HEK293T (cell line): ENCODE results near the gene DENND1B.

Experiments
- ARNT ChIP-seq: fragments of 450-650 bp; IDR thresholded peaks from 2 replicates; pipeline ENCODE4 v1.6.1; 2017; ENCODE audit warnings: mild to moderate bottlenecking
- BHLHE40 ChIP-seq: fragments of 450-650 bp; IDR thresholded peaks from 2 replicates; pipeline ENCODE4 v1.6.1; 2016; ENCODE audit warnings: mild to moderate bottlenecking, moderate library complexity, borderline replicate concordance
- ELF4 ChIP-seq: fragments of 450-650 bp; IDR thresholded peaks from 2 replicates; pipeline ENCODE4 v1.6.1; 2017; ENCODE audit warnings: antibody characterized with exemption
- FOXA1 ChIP-seq: fragments of 450-650 bp; IDR thresholded peaks from 2 replicates; pipeline ENCODE4 v1.6.1; 2016; ENCODE audit warnings: mild to moderate bottlenecking
- FOXM1 ChIP-seq: fragments of 450-650 bp; IDR thresholded peaks from 2 replicates; pipeline ENCODE4 v1.6.1; 2017; ENCODE audit warnings: mild to moderate bottlenecking, borderline replicate concordance
- HDGF ChIP-seq: fragments of 450-650 bp; IDR thresholded peaks from 2 replicates; pipeline ENCODE4 v1.6.1; 2017; ENCODE audit warnings: antibody characterized with exemption, borderline replicate concordance
- L3MBTL2 ChIP-seq: fragments of 450-650 bp; conservative IDR thresholded peaks from 2 replicates; pipeline ENCODE4 v1.6.1; 2016; ENCODE audit warnings: mild to moderate bottlenecking
- NFRKB ChIP-seq: fragments of 450-650 bp; IDR thresholded peaks from 2 replicates; pipeline ENCODE4 v1.6.1; 2016; ENCODE audit warnings: mild to moderate bottlenecking, moderate library complexity
- PKNOX1 ChIP-seq: fragments of 450-650 bp; IDR thresholded peaks from 2 replicates; pipeline ENCODE4 v1.6.1; 2016
- SP1 ChIP-seq: fragments of 450-650 bp; IDR thresholded peaks from 2 replicates; pipeline ENCODE4 v1.6.1; 2017
- SUZ12 ChIP-seq: fragments of 450-650 bp; IDR thresholded peaks from 2 replicates; pipeline ENCODE4 v1.6.1; 2016; ENCODE audit warnings: mild to moderate bottlenecking

GRCh38 chr1:197598935-197599334 lies 176.3 kb downstream of the DENND1B start:
- no peak for TF ChIP-seq PKNOX1
- TF ChIP-seq FOXM1, result no peak
- no peak for TF ChIP-seq FOXA1
- TF ChIP-seq ELF4, result no peak
- no peak for TF ChIP-seq HDGF
- TF ChIP-seq NFRKB, result no peak
- TF ChIP-seq SUZ12, result no peak
- TF ChIP-seq BHLHE40, result no peak
- TF ChIP-seq L3MBTL2, result no peak
- no peak for TF ChIP-seq SP1
- TF ChIP-seq ARNT, result no peak
